Measurements from ENCODE around the gene FTO.

GRCh38 chr16:53832896-53833544 is 129.1 kb downstream of the FTO start:
- TF ChIP-seq CTCF (IDR thresholded peaks at IDR 0.05) (no peak), POLR2A (IDR thresholded peaks at IDR 0.05) (no peak)

Data from testis (tissue), 2 donors.